SKM-1 treated with dmso at 0.1 percent for 144 hours (cell line): ENCODE measurements around the gene MLST8.
"Not testable (repeated sequence)": the region's sequence is repeated elsewhere in the genome, so short reads cannot be mapped to it uniquely, and the experiment has no call there.

Experiments used
- DNase-seq: peaks from one replicate; lab custom pipeline; 2025; ENCODE audit not compliant: unreplicated experiment; lab: John Stamatoyannopoulos, UW

The MLST8 gene

GRCh38 chr16:2231016-2231931 lies 26.0 kb downstream of the MLST8 start:
- no peak for DNase-seq

- DNase-seq: no peak
These were observed 27.1 kb downstream of the MLST8 start for GRCh38 chr16:2232094-2232990.

DNA sequence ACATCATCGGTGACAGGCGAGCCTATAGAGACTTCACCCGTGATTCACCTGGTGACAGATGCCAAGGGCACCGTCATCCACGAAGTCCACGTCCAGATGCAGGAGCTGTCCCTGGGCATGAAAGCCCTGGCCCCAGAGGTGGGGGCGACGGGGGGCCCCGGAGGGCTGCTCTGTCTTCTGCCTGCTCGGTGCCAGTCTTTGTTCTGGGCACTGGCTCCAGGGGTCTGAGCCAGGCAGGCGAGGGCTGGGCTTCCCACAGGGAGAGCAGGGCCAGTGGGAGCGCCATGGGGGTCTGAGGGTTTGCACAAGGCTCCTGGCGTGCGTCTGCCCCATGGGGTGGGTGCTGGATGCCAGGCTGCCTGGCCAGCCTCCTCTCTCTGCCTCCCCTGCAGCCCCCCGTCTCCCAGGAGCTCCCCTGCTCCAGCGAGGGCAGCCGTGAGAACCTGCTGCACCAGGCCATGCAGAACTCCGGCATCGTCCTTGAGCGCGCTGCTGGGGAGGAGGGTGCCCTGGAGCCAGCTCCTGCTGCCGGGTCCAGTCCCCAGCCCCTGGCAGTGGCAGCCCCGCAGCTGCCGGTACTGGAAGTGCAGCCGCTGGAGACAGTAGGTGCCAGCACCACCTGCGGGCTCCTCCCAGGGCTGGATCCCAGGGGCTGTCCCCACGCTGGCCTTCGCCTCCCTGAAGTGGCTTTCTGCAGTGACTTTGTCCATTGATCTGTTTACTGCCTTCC lies 28.0 kb downstream of the MLST8 start:
- DNase-seq: no peak

DNA sequence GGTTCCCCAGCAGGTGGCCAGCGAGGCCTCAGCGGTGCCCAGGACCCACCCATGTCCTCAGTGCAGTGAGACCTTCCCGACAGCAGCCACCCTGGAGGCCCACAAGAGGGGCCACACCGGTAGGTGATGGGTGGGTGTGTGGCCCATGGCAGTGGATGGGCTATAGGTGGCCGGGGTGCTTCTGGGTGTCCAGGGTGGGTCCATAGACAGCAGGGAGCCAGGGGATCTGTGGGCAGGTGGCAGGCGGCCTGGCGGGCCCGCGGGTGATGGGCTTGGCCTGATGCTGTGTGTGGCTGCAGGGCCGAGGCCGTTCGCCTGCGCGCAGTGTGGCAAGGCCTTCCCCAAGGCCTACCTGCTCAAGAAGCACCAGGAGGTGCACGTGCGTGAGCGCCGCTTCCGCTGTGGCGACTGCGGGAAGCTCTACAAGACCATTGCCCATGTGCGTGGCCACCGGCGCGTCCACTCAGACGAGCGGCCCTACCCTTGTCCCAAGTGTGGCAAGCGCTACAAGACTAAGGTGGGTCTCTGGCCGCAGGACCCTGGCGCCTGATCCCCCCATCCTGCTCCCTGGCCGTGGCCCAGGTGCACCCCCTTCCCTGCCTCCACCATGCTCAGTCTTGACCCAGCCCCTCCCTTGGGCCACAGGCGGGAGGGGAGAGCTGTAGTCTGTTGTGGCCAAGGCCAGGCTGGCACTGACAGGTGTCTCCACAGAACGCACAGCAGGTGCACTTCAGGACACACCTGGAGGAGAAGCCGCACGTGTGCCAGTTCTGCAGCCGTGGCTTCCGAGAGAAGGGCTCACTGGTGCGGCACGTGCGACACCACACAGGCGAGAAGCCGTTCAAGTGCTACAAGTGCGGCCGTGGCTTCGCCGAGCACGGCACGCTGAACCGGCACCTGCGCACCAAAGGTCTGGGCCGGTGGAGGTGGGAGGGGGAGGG lies 28.9 kb downstream of the MLST8 start:
- no peak for DNase-seq

- DNase-seq: no peak
These were observed 29.5 kb downstream of the MLST8 start for GRCh38 chr16:2234813-2235170.

- no peak for DNase-seq
These were observed 30.0 kb downstream of the MLST8 start for GRCh38 chr16:2235234-2235651.

- DNase-seq: no peak
These were observed 30.6 kb downstream of the MLST8 start for GRCh38 chr16:2235695-2236336.

- no peak for DNase-seq
These were observed 31.3 kb downstream of the MLST8 start, which contains the start of gene DNASE1L2 for GRCh38 chr16:2236337-2237101. DNASE1L2 (plus strand) TSS chr16:2236444; CDS start chr16:2236817, 373 bp downstream.

DNA sequence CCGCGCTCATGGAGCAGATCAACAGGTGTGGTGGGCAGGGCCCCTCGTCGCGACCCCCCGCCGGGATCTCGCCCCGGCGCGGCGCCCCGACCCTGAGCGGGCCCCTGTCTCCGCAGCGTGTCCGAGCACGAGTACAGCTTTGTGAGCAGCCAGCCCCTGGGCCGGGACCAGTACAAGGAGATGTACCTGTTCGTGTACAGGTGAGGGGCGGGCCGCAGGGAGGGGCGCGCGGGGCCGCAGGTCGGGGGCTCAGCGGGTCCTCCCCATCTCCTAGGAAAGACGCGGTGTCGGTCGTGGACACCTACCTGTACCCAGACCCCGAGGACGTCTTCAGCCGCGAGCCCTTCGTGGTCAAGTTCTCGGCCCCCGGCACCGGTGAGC lies 31.8 kb downstream of the MLST8 start:
- no peak for DNase-seq

GRCh38 chr16:2237493-2238149 lies 32.4 kb downstream of the MLST8 start:
- no peak for DNase-seq

- DNase-seq: no peak
These were observed 33.0 kb downstream of the MLST8 start for GRCh38 chr16:2238150-2238837.

DNA sequence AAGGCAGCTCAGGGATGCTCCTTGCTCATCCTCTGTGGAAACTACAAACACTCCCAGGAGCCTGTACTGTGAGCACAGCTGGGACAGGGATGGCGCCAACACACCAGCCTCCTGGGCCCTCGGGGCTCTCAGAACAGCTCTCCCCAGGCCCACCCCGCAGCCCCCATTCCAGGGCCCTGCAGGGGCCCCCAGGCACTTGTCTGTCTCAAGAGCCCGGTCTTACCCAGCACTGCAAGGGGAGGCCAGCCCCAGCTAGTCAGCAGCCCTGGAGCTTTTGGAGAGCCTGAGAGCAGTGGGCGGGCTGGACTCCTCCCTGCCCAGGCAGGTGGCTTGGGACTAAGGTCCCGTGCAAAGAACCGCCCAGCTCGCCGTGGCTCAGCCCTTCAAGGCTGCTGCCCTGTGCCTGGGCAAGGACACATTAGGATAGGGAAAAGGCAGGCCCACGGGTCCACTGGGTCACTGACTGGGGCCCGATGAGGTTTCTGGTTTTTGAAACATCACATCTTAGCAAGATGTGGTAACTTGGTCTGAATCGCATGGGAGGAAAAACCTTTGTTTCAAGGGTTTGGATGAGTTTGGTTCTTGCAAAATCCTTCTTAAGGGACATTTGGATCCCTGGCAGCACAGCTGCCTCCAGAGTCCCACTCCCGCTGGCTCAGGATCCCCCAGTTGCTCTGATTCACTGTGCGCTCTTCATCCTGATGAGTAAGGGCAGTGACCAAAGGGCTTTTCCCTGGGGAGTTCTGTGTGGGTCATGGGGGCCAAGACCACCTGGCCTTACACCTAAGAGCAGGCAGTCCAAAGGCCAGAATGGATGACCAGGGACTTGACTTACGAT lies 33.8 kb downstream of the MLST8 start:
- DNase-seq: no peak

- DNase-seq: not testable (repeated sequence)
These were observed 35.1 kb downstream of the MLST8 start for GRCh38 chr16:2240331-2240730.

GRCh38 chr16:2242598-2242997 lies 37.3 kb downstream of the MLST8 start:
- no peak for DNase-seq

DNA sequence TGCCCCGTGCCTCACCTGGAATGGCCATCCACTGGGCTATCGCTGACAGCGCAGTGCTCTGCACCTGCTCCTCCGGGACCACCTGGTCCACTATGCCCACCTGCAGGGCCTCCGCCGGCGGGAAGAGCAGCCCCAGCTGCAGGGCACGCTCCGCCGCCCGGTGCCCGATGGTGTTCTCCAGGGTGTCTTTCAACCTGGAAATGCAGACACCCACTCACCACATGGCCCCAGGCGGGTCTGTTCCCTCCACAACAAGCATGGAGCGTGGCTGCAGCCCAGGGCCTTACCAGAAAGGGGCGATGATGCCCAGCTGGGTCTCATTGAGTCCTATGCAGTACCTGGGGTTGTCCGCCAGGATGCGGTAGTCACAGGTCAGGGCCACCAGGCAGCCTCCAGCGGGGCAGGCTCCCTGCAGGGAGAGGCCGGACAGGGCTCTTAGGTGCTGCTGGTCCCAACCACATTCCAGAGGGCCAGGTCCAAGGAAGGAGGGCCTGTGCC lies 37.8 kb downstream of the MLST8 start:
- peak; percentile 30 for DNase-seq

DNA sequence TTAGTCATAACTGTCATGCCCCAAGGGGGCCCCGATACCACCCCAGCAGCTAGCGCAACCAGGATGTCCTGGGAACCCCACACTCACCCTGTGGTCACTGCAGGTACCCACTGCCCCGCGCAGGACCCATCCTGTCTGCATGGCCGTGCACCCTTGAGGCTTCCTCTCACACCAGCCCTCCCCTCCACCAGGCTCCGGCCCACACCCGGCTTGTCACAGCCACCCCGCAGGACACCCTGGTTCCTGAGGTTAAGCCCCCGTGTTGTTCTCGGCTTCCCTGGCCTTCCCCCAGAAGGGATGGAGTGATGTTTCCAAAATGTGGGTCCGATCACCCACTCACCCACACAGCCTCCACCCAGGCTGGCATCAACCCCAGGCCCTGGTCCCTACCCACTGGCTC lies 38.5 kb downstream of the MLST8 start:
- DNase-seq: no peak

DNA sequence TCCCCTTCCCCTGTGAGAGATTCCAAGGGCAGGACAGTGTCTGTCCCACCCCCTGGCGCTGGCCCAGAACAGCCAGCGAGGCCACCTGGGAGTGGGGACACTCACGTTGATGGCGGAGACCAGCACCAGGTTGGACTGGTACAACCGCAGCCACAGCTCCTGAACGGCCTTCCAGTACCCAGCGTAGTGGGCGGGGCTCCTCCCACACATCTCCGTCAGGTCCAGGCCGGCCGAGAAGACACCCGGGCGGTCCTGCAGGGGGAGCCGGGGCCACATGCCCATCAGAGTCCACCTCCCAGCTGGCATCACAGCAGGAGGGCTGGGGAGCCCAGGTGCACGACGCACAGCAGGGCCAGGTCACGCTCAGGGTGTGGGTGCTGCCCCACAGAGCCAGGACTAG lies 39.0 kb downstream of the MLST8 start:
- no peak for DNase-seq
